Measurements from ENCODE around the gene SH3BP2.

The SH3BP2 gene

GRCh38 chr4:2792711-2793585, at the start of gene SH3BP2:
Gene SH3BP2, plus strand, starts transcription at chr4:2793085. Its CDS starts 27,533 bp downstream, at chr4:2820618.
- peak; percentile 53 for DNase-seq (ENCODE audit: low read depth)

- DNase-seq (ENCODE audit: low read depth), result no peak
Observed at GRCh38 chr4:2743518-2744445, 49.1 kb upstream of the SH3BP2 start.

GRCh38 chr4:2744576-2745270, 48.2 kb upstream of the SH3BP2 start:
- DNase-seq (ENCODE audit: low read depth), result no peak

GRCh38 chr4:2745516-2745915, 47.4 kb upstream of the SH3BP2 start:
- DNase-seq (ENCODE audit: low read depth), result no peak

GRCh38 chr4:2745981-2746806, 46.7 kb upstream of the SH3BP2 start:
- peak; percentile 88 for DNase-seq (ENCODE audit: low read depth)

- no peak for DNase-seq (ENCODE audit: low read depth)
Observed at GRCh38 chr4:2746891-2747695, 45.8 kb upstream of the SH3BP2 start.

- no peak for DNase-seq (ENCODE audit: low read depth)
Observed at GRCh38 chr4:2750719-2751605, 41.9 kb upstream of the SH3BP2 start.

- DNase-seq (ENCODE audit: low read depth), result no peak
Observed at GRCh38 chr4:2753436-2753835, 39.4 kb upstream of the SH3BP2 start.

GRCh38 chr4:2754848-2755819, 37.8 kb upstream of the SH3BP2 start:
- DNase-seq (ENCODE audit: low read depth), result no peak

- peak; percentile 63 for DNase-seq (ENCODE audit: low read depth)
Observed at GRCh38 chr4:2755821-2756690, 36.8 kb upstream of the SH3BP2 start, which contains the start of gene TNIP2. Gene TNIP2, minus strand, starts transcription at chr4:2756336. Its CDS starts 47 bp downstream, at chr4:2756289.

GRCh38 chr4:2756691-2757350, 36.1 kb upstream of the SH3BP2 start:
- no peak for DNase-seq (ENCODE audit: low read depth)

GRCh38 chr4:2757426-2757825, 35.5 kb upstream of the SH3BP2 start:
- DNase-seq (ENCODE audit: low read depth), result no peak

GRCh38 chr4:2761035-2761923, 31.6 kb upstream of the SH3BP2 start:
- no peak for DNase-seq (ENCODE audit: low read depth)

GRCh38 chr4:2762048-2762447, 30.8 kb upstream of the SH3BP2 start:
- DNase-seq (ENCODE audit: low read depth), result no peak
